Measurements from ENCODE around the gene NUAK1. TPM values are rescaled to one million over a fixed set of nuclear protein-coding genes. Genes with fewer than 3 reads are reported as not detected.

Gene NUAK1
- total RNA-seq, 4 donors from 2014 or later, result 7.1 to 19.8 (median 10.7) TPM

GRCh38 chr12:106054049-106054448 is 84.7 kb downstream of the NUAK1 start:
- intact Hi-C loops (cut with DNase I), result no loop called here
- TF ChIP-seq CTCF (IDR thresholded peaks at IDR 0.05) (no peak), EP300 (IDR thresholded peaks at IDR 0.05) (no peak), POLR2A (IDR thresholded peaks at IDR 0.05; ENCODE audit: low read depth) (no peak), POLR2AphosphoS5 (IDR thresholded peaks at IDR 0.05) (no peak)

GRCh38 chr12:106051853-106052531 is 86.8 kb downstream of the NUAK1 start:
- Histone ChIP-seq H3K27me3 (peaks cover 0 to 5% (median 0%) of the 10 kb centered on the region in 4 donors), H3K9me3 (peaks cover 0 to 6% (median 0%) of the 10 kb centered on the region in 4 donors), H3K4me1 (no peaks in the 10 kb centered on the region), H3K36me3 (no peaks in the 10 kb centered on the region), H3K27ac (replicated peaks in 1 of 4) (no peak overlapping the region), H3K4me3 (no peak overlapping the region)
- TF ChIP-seq POLR2A (IDR thresholded peaks at IDR 0.05; ENCODE audit: low read depth), result no peak
- no peak for TF ChIP-seq EP300 (IDR thresholded peaks at IDR 0.05)
- TF ChIP-seq POLR2AphosphoS5 (IDR thresholded peaks at IDR 0.05), result no peak
- TF ChIP-seq CTCF (IDR thresholded peaks at IDR 0.05), result no peak
- whole genome bisulfite sequencing, result 82% methylated on average over 6 of the region's 6 CpGs
- intact Hi-C loops (cut with DNase I), result no loop called here
- peak; percentile 14 for DNase-seq (ENCODE audit: extremely low spot score)

More at GRCh38 chr12:106054049-106054448, 84.7 kb downstream of the NUAK1 start:
- H3K27ac ChIP-seq (replicated peaks in 1 of 4), result no peak overlapping the region
- no peak overlapping the region for H3K4me3 ChIP-seq
- no peaks in the 10 kb centered on the region for H3K36me3 ChIP-seq
- peak; percentile 14 for DNase-seq (ENCODE audit: extremely low spot score)
- no peaks in the 10 kb centered on the region for H3K4me1 ChIP-seq
- peaks cover 0 to 6% (median 0%) of the 10 kb centered on the region in 4 donors for H3K9me3 ChIP-seq
- H3K27me3 ChIP-seq, result peaks cover 0 to 5% (median 0%) of the 10 kb centered on the region in 4 donors

GRCh38 chr12:106049546-106049945 is 89.2 kb downstream of the NUAK1 start:
- Histone ChIP-seq H3K27me3 (peaks cover 0 to 5% (median 0%) of the 10 kb centered on the region in 4 donors), H3K9me3 (no peaks in the 10 kb centered on the region), H3K27ac (replicated peaks in 1 of 4) (no peak overlapping the region), H3K36me3 (no peaks in the 10 kb centered on the region), H3K4me3 (no peak overlapping the region), H3K4me1 (peaks cover 0 to 3% (median 0%) of the 10 kb centered on the region in 4 donors)
- WGBS, result 88% methylated on average over 5 of the region's 5 CpGs
- DNase-seq (ENCODE audit: extremely low spot score), result peak; percentile 79
- intact Hi-C loops (cut with DNase I), result no loop called here
- TF ChIP-seq POLR2A (IDR thresholded peaks at IDR 0.05; ENCODE audit: low read depth), result no peak
- no peak for TF ChIP-seq CTCF (IDR thresholded peaks at IDR 0.05)
- no peak for TF ChIP-seq POLR2AphosphoS5 (IDR thresholded peaks at IDR 0.05)
- no peak for TF ChIP-seq EP300 (IDR thresholded peaks at IDR 0.05)

GRCh38 chr12:106049105-106049504 is 89.6 kb downstream of the NUAK1 start:
- Histone ChIP-seq H3K4me1 (peaks cover 0 to 3% (median 0%) of the 10 kb centered on the region in 4 donors), H3K9me3 (no peaks in the 10 kb centered on the region), H3K4me3 (no peak overlapping the region), H3K27me3 (peaks cover 0 to 5% (median 0%) of the 10 kb centered on the region in 4 donors), H3K27ac (replicated peaks in 1 of 4) (no peak overlapping the region), H3K36me3 (no peaks in the 10 kb centered on the region)
- intact Hi-C loops (cut with DNase I), result no loop called here
- 93% methylated on average over 9 of the region's 9 CpGs for WGBS
- peak; percentile 79 for DNase-seq (ENCODE audit: extremely low spot score)
- TF ChIP-seq EP300 (IDR thresholded peaks at IDR 0.05), result no peak
- no peak for TF ChIP-seq POLR2A (IDR thresholded peaks at IDR 0.05; ENCODE audit: low read depth)
- TF ChIP-seq POLR2AphosphoS5 (IDR thresholded peaks at IDR 0.05), result no peak
- TF ChIP-seq CTCF (IDR thresholded peaks at IDR 0.05), result no peak
